ENCODE data around the gene SUN2. TPM values are rescaled to one million over a fixed set of nuclear protein-coding genes. Genes with fewer than 3 reads are reported as not detected.
A peak's percentile ranks its signal among the peaks of the same experiment; 100 is the strongest.
"Not testable (repeated sequence)": the region's sequence is repeated elsewhere in the genome, so short reads cannot be mapped to it uniquely, and the experiment has no call there.

Gene SUN2
- total RNA-seq = 100 to 1,000 TPM; 106 to 123 TPM

- H3K9me3 ChIP-seq = no peaks in the 10 kb centered on the region
- H3K9ac ChIP-seq (ENCODE audit: low read depth in 2 of 2, low read length in 2 of 2) = peak within 1 kb of the TSS; percentile 92 to 99
- TF ChIP-seq CTCF (IDR thresholded peaks at IDR 0.05) = no peak
- H3K36me3 ChIP-seq = peaks cover 7% of the 10 kb centered on the region
- no peaks in the 10 kb centered on the region for H3K27me3 ChIP-seq
- peak within 1 kb of the TSS; percentile 96 for H3K27ac ChIP-seq
- intact Hi-C loops (cut with DNase I) = no loop called here
- H3K4me3 ChIP-seq = peak within 1 kb of the TSS; percentile 69
- peaks cover 6% of the 10 kb centered on the region for H3K4me1 ChIP-seq
- peak; percentile 96 for DNase-seq
These were observed at the start of gene SUN2 for GRCh38 chr22:38755911-38756532. Gene SUN2 (minus strand): TSS chr22:38755998. CDS start chr22:38752628, 3,370 bp downstream.

GRCh38 chr22:38805041-38805593 is 49.3 kb upstream of the SUN2 start:
- H3K9me3 ChIP-seq; H3K4me3 ChIP-seq; H3K4me1 ChIP-seq; H3K9ac ChIP-seq (ENCODE audit: low read depth in 2 of 2, low read length in 2 of 2); H3K36me3 ChIP-seq; H3K27me3 ChIP-seq; intact Hi-C loops (cut with DNase I); DNase-seq; H3K27ac ChIP-seq: not testable (repeated sequence)

- no peak for TF ChIP-seq CTCF (IDR thresholded peaks at IDR 0.05)
- Histone ChIP-seq H3K27me3 (no peaks in the 10 kb centered on the region), H3K36me3 (no peaks in the 10 kb centered on the region), H3K9ac (ENCODE audit: low read depth in 2 of 2, low read length in 2 of 2) (no peak overlapping the region), H3K27ac (no peak overlapping the region), H3K4me1 (no peaks in the 10 kb centered on the region), H3K9me3 (no peaks in the 10 kb centered on the region), H3K4me3 (no peak overlapping the region)
- DNase-seq = peak; percentile 28
- intact Hi-C loops (cut with DNase I) = no loop called here
These were observed 46.9 kb upstream of the SUN2 start for GRCh38 chr22:38802671-38803121.

- no peak overlapping the region for H3K27ac ChIP-seq
- intact Hi-C loops (cut with DNase I) = no loop called here
- no peaks in the 10 kb centered on the region for H3K36me3 ChIP-seq
- H3K9me3 ChIP-seq = no peaks in the 10 kb centered on the region
- H3K9ac ChIP-seq (ENCODE audit: low read depth in 2 of 2, low read length in 2 of 2) = no peak overlapping the region
- H3K27me3 ChIP-seq = no peaks in the 10 kb centered on the region
- H3K4me3 ChIP-seq = no peak overlapping the region
- TF ChIP-seq CTCF (IDR thresholded peaks at IDR 0.05) = no peak
- H3K4me1 ChIP-seq = no peaks in the 10 kb centered on the region
- DNase-seq = no peak
These were observed 43.6 kb upstream of the SUN2 start for GRCh38 chr22:38799265-38800002.

GRCh38 chr22:38798496-38798895 is 42.7 kb upstream of the SUN2 start:
- Histone ChIP-seq H3K4me3 (no peak overlapping the region), H3K9me3 (no peaks in the 10 kb centered on the region), H3K27me3 (no peaks in the 10 kb centered on the region), H3K36me3 (no peaks in the 10 kb centered on the region), H3K27ac (no peak overlapping the region), H3K9ac (ENCODE audit: low read depth in 2 of 2, low read length in 2 of 2) (no peak overlapping the region), H3K4me1 (no peaks in the 10 kb centered on the region)
- intact Hi-C loops (cut with DNase I) = no loop called here
- no peak for DNase-seq
- no peak for TF ChIP-seq CTCF (IDR thresholded peaks at IDR 0.05)
